ENCODE results near the gene MGAT2. TPM values are rescaled to one million over a fixed set of nuclear protein-coding genes. Genes with fewer than 3 reads are reported as not detected.

Gene MGAT2
- total RNA-seq, 1 experiment from 2014 or later: 22.9 TPM

- no peaks in the 10 kb centered on the region for H3K27me3 ChIP-seq (ENCODE audit: insufficient read depth, low read length)
- H3K9ac ChIP-seq (ENCODE audit: low read length): no peak overlapping the region
- peaks cover 76% of the 10 kb centered on the region for H3K79me2 ChIP-seq (ENCODE audit: insufficient read depth, low read length)
- TF ChIP-seq ATF3 (IDR thresholded peaks at IDR 0.05): no peak
- TF ChIP-seq REST (IDR thresholded peaks at IDR 0.05; ENCODE audit: low read depth): no peak
- TF ChIP-seq ELF1 (IDR thresholded peaks at IDR 0.05; ENCODE audit: borderline replicate concordance, low read depth): no peak
- TF ChIP-seq POLR2A (IDR thresholded peaks at IDR 0.05; ENCODE audit: borderline replicate concordance, extremely low read depth, insufficient read depth, insufficient read length): no peak
- no peak for TF ChIP-seq SIN3A (IDR thresholded peaks at IDR 0.05; ENCODE audit: low read depth)
- TF ChIP-seq SP1 (IDR thresholded peaks at IDR 0.05; ENCODE audit: low read depth): no peak
- TF ChIP-seq POLR2AphosphoS5 (IDR thresholded peaks at IDR 0.05; ENCODE audit: low read depth, low read length): peak; percentile 27; the same call in 1 of the 2 replicates
- ATAC-seq: no peak
- ChIA-PET RAD21 (ENCODE audit: low non-redundant PET in 1 of 2, low total read pairs in 2 of 2, uncharacterized antibody in 2 of 2, unreplicated experiment in 2 of 2) (no interaction called here), CTCF (interaction anchor here (1.0 to 2.2 kb wide), 3 partner anchors 10 to 238 kb away, joined by 3 to 7 read pairs (median 4); partner anchors contain the start of gene NEMF), POLR2A (interaction anchor here (1.8 kb wide), 1 partner anchor 10 kb away, joined by 6 read pairs; no protein-coding TSS in a partner anchor)
- H3K4me1 ChIP-seq (ENCODE audit: control insufficient read depth in 1 of 2, insufficient read depth in 2 of 2, low read length in 2 of 2): peaks cover 8 to 20% of the 10 kb centered on the region in 2 experiments; a peak in 3 of 4 replicates
- H3K36me3 ChIP-seq (ENCODE audit: control insufficient read depth in 1 of 2, insufficient read depth in 2 of 2, low read length in 2 of 2): peaks cover 4 to 9% of the 10 kb centered on the region in 2 experiments; a peak in 3 of 4 replicates
- intact Hi-C loops (cut with micrococcal nuclease): loop anchor here (5.0 kb wide), 1 partner anchor 493 kb away; the partner anchor contains the start of gene VCPKMT
- H3K27ac ChIP-seq (ENCODE audit: low read depth, low read length): no peak overlapping the region
- BruUV-seq (replicated peaks): no TSS peak
- 0 out of 2 replicates have a peak, but pooled peaks cover 4% of the 10 kb centered on the region for H4K20me1 ChIP-seq (ENCODE audit: insufficient read depth)
- DNase-seq (ENCODE audit: low read depth, low spot score): no peak
- H3K4me2 ChIP-seq (ENCODE audit: low read length): no peak overlapping the region
- no peak overlapping the region for H3K4me3 ChIP-seq (replicated peaks in 1 of 2; ENCODE audit: low read depth in 1 of 2, low read length in 2 of 2)
- no peaks in the 10 kb centered on the region for H3K9me2 ChIP-seq (ENCODE audit: insufficient read depth)
- H2AFZ ChIP-seq (ENCODE audit: low read depth, low read length, poor library complexity, severe bottlenecking): no peak overlapping the region
- H3K9me3 ChIP-seq (ENCODE audit: control insufficient read depth in 1 of 2, insufficient read depth in 1 of 2, low read depth in 1 of 2, low read length in 2 of 2): no peaks in the 10 kb centered on the region
Observed at GRCh38 chr14:49623941-49624839, 3.6 kb downstream of the MGAT2 start.
